Panc1 (cell line): ENCODE measurements around the gene RNGTT. TPM values are rescaled to one million over a fixed set of nuclear protein-coding genes. Genes with fewer than 3 reads are reported as not detected.

Experiments
- ATAC-seq: fragments of 200-7000 bp; cut with Tn5 transposase; 2 replicates; pipeline ENCODE4 v1.9.1; 2020; ENCODE audit warnings: mild to moderate bottlenecking, moderate library complexity
- BruUV-seq: library from RNA; stranded (reverse); fragments of 400-500 nt; replicated peaks from 2 replicates; lab custom pipeline; 2021; lab: Mats Ljungman, UMichigan
- CTCF ChIA-PET: fragments of 300-600 bp; sonication (Branson Sonifier 250); formaldehyde crosslinking; loops from one replicate; lab custom pipeline; 2022; ENCODE audit warnings: antibody characterized with exemption; lab: Charles Lee
- POLR2A ChIA-PET: fragments of 300-600 bp; sonication (Branson Sonifier 250); formaldehyde crosslinking; loops from one replicate; lab custom pipeline; 2022; ENCODE audit warnings: antibody characterized with exemption; lab: Charles Lee
- DNase-seq: peaks from one replicate; pipeline ENCODE4 v3.0.0-alpha.2; 2010; ENCODE audit warnings: low read depth, low spot score
- H3K27ac ChIP-seq: 2 replicates; pipeline ENCODE4 v1.5.1; 2011; ENCODE audit warnings: mild to moderate bottlenecking, low read length, inconsistent platforms
- H3K27me3 ChIP-seq: fragments of 200-500 bp; sonication (Bioruptor generic); 2 replicates; pipeline ENCODE4 v1.6.0; 2014; ENCODE audit warnings: low read length, inconsistent platforms; ENCODE audit not compliant: control insufficient read depth, insufficient read depth
- H3K36me3 ChIP-seq: fragments of 200-500 bp; sonication (Bioruptor generic); 2 replicates; pipeline ENCODE4 v1.5.1; 2014; ENCODE audit warnings: inconsistent platforms, mild to moderate bottlenecking, low read length, moderate library complexity; ENCODE audit not compliant: control insufficient read depth, insufficient read depth
- H3K4me1 ChIP-seq: 2 replicates; pipeline ENCODE4 v1.5.1; 2011; ENCODE audit warnings: inconsistent platforms, mild to moderate bottlenecking, low read length, moderate library complexity; ENCODE audit not compliant: control insufficient read depth, insufficient read depth
- H3K4me3 ChIP-seq, 2 experiments: 2 replicates each; pipeline ENCODE4 v1.5.1; 2011 to 2012; ENCODE audit warnings: low read depth in 2 of 2, low read length in 2 of 2, mild to moderate bottlenecking in 2 of 2, inconsistent platforms in 1 of 2, moderate library complexity in 1 of 2
- H3K9me3 ChIP-seq: fragments of 200-500 bp; sonication (Bioruptor generic); 2 replicates; pipeline ENCODE4 v1.5.1; 2014; ENCODE audit warnings: low read depth, mild to moderate bottlenecking, inconsistent platforms, low read length, moderate library complexity; ENCODE audit not compliant: control insufficient read depth, insufficient read depth
- CTCF ChIP-seq: fragments of 450-650 bp; IDR thresholded peaks from 2 replicates; pipeline ENCODE4 v1.5.1; 2017; ENCODE audit warnings: mild to moderate bottlenecking
- POLR2AphosphoS5 ChIP-seq: IDR thresholded peaks from 2 replicates; pipeline ENCODE4 v1.6.1; 2012; ENCODE audit warnings: mild to moderate bottlenecking, low read depth, low read length, moderate library complexity
- REST ChIP-seq, 2 experiments: IDR thresholded peaks; 2 replicates each; pipeline ENCODE4 v1.6.1; 2011 to 2012; ENCODE audit warnings: low read depth in 2 of 2, control low read depth in 1 of 2, low read length in 1 of 2, mild to moderate bottlenecking in 1 of 2, moderate library complexity in 1 of 2; ENCODE audit not compliant: insufficient read depth in 1 of 2
- SIN3A ChIP-seq: IDR thresholded peaks from 2 replicates; pipeline ENCODE4 v1.6.1; 2012; ENCODE audit warnings: low read depth, mild to moderate bottlenecking, low read length, moderate library complexity, borderline replicate concordance; ENCODE audit not compliant: insufficient read depth
- TCF7L2 ChIP-seq: IDR thresholded peaks from 2 replicates; pipeline ENCODE4 v1.6.1; 2011; ENCODE audit warnings: mild to moderate bottlenecking, low read depth, low read length, inconsistent platforms
- in situ Hi-C: cut with HindIII; loops from 2 replicates; pipeline ENCODE4 v1.10.0; 2016; ENCODE audit warnings: low sequenced_read_pairs, low pct_unique_long_range_greater_than_20kb
- intact Hi-C: fragments of 100-400 bp; cut with micrococcal nuclease; formaldehyde crosslinking; loops from one replicate; pipeline ENCODE4 v1.10.0; 2022; ENCODE audit not compliant: unreplicated experiment
- total RNA-seq: library from RNA; stranded (reverse); gene quantifications from one replicate; pipeline ENCODE4 v1.2.1, GENCODE V29; 2021; ENCODE audit not compliant: unreplicated experiment

RNGTT gene
- total RNA-seq, 1 experiment from 2014 or later, result 21.2 TPM

- no TSS peak for BruUV-seq
- in situ Hi-C loops (no loop called here), intact Hi-C loops (no loop called here)
- no peak for ATAC-seq
- Histone ChIP-seq H3K4me3 (no peak overlapping the region), H3K27ac (no peak overlapping the region), H3K27me3 (no peaks in the 10 kb centered on the region), H3K9me3 (no peaks in the 10 kb centered on the region), H3K36me3 (no peaks in the 10 kb centered on the region), H3K4me1 (no peaks in the 10 kb centered on the region)
- CTCF ChIA-PET, result no interaction called here
- TF ChIP-seq SIN3A, result no peak
- TF ChIP-seq CTCF, result no peak
- no peak for TF ChIP-seq POLR2AphosphoS5
- no peak for TF ChIP-seq REST (IDR thresholded peaks at IDR 0.05; ENCODE audit: insufficient read depth in 1 of 2, low read depth in 2 of 2, low read length in 1 of 2)
- DNase-seq, result no peak
- POLR2A ChIA-PET, result no interaction called here
Observed at GRCh38 chr6:88605271-88605670, 358.1 kb downstream of the RNGTT start.

GRCh38 chr6:88599571-88599970 is 363.8 kb downstream of the RNGTT start:
- Histone ChIP-seq H3K4me3 (no peak overlapping the region), H3K4me1 (no peaks in the 10 kb centered on the region), H3K27me3 (no peaks in the 10 kb centered on the region; the same call in 1 of the 2 replicates), H3K27ac (no peak overlapping the region), H3K9me3 (no peaks in the 10 kb centered on the region), H3K36me3 (no peaks in the 10 kb centered on the region)
- intact Hi-C loops, result no loop called here
- ATAC-seq, result no peak
- ChIA-PET CTCF (no interaction called here), POLR2A (interaction anchor here (0.7 kb wide), 1 partner anchor 11 kb away, joined by 3 read pairs; no protein-coding TSS in a partner anchor)
- no TSS peak for BruUV-seq
- DNase-seq, result no peak
- TF ChIP-seq SIN3A, result no peak
- no peak for TF ChIP-seq REST (IDR thresholded peaks at IDR 0.05; ENCODE audit: insufficient read depth in 1 of 2, low read depth in 2 of 2, low read length in 1 of 2)
- no peak for TF ChIP-seq POLR2AphosphoS5
- TF ChIP-seq TCF7L2, result no peak
- TF ChIP-seq CTCF, result no peak
- in situ Hi-C loops, result no loop called here
